Germinal center (tissue), 1 donor: ENCODE results near the gene TSHZ1.

Source experiments
- DNase-seq: peaks from one replicate; pipeline ENCODE4 v3.0.0; 2012; ENCODE audit warnings: mixed read lengths, low spot score

The TSHZ1 gene

DNA sequence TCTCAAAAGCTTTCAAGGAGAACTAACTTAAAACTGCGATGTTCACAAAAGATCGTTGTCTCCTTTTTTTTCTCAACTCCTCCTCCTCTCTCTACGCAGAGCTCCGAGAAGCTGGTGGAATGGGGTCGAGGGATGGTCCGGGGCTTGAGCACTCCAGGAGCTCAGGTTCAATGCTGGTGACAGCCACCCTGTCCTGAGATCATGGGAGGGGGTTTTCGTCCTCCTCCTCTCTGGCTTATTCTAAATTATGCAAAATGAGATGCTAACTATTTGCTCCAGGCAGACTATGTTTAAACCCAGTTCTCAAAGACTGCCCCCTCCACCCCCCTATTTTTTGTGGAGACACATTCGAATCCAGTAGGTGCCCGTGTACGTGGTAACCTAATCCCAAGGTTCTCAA, 11.8 kb downstream of the TSHZ1 start:
- DNase-seq = no peak

DNA sequence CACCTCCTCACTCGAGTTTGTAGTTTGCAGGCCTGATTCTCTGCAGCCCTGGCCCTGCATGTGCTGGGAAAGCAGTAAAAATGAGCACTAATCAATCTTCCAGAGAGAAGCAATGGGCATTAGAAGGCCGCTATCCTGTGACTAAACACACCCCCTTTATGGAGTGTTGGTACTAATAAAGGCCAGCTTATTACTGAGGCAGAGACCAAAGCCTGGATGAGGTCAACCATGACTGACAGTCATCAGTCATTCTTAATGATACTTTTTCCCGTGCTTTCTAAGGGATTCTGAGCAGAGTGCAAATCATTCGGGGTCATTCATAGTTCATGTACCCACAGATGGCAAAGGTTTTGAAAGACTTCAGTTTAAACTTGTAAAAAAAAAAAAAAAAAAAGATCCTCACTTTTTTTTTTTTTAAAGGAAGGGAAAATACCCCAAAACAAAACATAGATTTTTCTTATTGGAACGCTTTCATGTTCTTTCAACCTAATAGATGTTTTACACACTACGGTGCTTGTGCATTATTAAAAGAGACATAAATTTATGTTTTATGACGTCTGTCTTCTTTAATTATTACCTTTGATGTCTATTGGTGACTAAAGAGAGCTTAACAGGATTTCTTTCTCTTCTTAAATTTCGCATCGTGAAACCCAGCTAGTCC, 13.2 kb downstream of the TSHZ1 start:
- no peak for DNase-seq

DNA sequence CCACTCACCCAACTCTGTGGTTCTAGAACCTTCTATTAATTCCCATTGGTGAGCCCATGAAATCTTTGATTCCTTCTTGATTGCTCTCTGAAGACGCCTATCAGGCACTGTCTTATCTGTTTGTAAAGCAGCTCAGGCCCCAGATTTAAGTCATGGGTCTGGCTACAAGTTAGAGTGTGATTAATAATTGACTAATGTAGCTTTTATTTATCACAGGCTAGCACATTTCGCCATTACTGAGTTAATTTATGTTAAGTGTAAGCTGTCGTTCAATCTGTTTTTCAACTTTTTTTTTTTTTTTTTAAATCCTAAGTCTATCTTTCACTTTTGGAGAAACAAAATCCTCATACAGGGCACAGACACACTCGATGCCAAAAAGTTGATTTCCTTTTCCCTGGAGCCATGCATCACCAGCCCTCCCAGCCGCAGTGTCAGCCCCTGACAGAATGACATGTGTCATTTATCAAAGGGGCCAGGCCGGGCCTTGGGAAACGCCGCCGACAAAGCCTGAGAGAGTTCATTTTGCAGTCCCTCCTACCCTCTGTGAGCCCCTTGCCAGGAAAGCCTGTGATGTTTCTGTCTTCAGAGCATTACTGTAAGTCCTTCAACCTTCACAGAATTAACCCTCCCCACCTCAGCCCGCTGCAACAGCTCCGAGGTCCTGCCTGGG, 15.8 kb downstream of the TSHZ1 start:
- DNase-seq = no peak

DNA sequence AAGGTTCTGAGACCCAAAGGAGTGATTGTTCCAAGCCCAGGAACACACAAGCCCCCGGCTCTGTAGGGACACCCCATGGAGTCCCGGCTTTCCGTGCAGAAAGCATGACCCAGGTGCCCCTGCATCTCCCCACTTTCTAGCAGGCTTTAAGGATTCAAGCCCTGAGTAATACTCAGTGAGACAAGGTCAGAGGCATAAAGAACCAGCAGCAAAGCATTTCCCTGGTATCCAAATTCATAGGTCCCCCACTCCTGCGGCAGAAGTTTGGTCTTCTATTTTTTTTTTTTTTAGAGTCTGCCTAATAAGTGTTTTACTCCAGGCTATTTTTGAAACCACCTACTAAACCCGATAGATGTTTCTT, 16.3 kb downstream of the TSHZ1 start:
- DNase-seq = no peak

DNA sequence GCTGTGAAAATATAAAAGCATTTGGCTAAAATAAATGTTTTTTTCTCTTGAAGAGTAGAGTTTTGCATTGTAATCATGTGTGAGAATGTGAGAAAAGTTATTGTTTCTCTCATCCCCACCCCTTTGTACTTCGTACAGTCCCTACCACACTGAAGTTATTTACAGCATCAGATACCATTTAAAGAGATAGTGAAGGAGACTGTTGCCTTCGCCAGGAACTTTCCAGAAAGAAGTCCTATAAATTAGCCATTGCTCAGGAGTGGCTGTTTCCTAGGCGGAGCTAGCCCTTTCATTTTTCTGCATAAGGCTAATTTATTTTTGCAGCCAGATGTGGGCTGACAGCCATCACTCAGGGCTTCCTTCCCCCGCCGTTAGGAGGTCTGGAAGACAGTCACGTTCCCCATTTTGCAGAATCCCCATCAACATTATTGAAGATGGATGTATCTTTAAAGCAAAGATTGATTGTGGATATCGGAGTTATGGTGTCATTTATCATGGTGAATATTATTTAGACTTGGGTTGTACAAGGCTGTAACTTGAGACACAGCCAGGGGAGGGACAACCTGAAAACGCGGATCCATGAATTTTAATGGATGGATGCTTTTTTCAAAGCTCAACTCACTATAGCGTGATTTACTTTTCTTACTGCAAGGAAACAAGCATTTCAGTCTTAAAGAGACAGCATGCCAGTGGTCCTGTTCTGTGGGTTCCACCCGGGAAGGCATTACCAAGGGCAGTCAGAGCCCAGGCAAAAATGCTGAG, 17.1 kb downstream of the TSHZ1 start:
- no peak for DNase-seq

DNA sequence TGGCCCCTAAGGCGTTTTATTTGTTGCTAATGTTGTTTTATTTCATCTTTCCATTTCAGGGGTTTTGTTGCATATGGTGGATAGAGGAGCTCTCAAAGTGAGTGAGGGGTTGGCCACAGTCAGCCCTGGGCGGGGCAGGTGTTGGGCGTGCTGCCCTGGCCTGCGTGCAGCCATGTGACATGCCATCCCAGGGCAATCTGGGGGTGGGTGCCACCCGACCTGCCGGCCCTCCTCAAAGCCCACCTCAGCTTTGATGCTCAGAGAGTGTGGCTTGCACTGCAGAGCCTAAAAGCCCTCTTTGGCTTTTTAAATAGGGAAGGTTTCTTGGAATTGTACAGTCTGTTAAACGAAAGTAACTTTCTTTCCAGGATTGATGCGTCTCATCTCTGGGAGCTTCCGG, 18.4 kb downstream of the TSHZ1 start:
- no peak for DNase-seq

DNA sequence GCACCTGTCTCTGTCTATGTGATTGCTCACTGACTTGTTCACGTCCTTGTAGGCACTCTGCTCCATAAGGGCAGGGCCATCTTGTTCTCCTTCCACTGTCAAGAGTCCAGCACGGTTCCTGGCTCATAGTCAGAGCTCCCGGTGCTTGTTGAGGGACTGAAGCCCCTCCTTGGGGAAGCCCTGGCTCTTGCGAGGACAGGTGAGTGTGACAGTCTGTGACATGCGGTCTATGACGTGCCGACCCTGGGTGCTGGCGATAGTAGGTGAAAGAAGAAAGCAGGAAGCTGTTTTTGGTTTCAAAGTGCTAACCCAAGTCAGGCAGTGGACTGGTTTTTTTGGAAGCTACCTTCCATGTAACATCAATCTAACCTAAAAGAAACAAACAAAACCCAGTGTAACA, 18.8 kb downstream of the TSHZ1 start:
- DNase-seq = no peak

DNA sequence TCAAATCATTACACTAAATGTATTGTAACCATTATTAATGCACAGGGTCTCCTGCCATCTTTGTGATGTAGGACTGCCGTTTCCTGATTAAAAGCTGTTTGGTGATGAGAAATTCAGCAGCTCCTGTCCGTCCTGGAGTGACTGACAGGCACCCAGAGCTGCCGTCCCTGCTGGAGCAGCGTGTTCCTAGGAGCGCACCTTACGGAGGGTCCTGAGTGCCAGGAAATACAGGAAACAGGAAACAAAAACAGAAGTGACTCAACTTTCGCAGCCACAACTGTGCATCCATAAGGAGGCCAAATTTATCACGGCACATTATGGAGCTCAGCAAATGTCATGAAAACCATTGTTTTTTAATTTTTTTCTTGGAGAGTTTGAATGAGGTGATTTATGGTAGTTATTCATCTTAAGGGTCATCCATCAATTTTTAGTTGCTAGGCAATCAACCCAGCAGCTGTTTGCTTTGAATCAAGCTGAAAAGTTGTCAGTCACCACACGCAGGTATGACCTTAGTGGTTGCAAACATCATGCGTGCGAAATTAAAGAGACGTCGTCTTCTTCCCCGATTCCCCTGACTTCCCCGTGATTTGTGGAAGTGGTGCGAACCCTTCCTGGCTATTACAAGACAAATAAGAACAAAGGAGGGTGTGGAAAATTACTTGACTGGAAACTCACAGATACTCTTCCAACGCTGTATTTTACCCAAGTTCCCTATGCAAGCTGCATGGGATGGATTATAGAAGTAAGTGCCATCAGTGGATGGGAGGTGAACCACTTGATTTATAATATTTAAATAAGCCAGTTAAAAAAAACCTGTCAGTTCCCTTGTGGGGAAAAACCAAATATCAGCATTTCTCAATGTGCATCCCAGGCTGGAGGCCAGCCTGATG, 19.8 kb downstream of the TSHZ1 start:
- no peak for DNase-seq

DNA sequence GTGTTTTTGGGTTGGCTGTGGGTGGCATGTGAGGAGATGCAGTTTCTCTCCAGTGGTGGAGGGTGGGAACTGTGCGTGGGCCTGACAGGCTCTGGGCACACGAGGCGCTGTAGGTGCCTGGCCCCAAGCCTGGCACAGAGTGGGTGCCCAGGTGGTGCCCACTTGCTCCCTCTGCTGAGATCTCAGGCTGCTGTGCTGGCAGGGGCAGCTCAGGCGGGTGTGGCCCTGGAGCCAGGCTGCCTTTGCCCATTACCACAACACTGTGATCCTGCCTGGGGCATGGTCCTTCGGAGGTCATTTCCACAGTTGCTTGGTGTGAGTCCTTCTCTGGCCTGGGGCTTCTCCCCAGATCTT, 20.4 kb downstream of the TSHZ1 start:
- DNase-seq = no peak

DNA sequence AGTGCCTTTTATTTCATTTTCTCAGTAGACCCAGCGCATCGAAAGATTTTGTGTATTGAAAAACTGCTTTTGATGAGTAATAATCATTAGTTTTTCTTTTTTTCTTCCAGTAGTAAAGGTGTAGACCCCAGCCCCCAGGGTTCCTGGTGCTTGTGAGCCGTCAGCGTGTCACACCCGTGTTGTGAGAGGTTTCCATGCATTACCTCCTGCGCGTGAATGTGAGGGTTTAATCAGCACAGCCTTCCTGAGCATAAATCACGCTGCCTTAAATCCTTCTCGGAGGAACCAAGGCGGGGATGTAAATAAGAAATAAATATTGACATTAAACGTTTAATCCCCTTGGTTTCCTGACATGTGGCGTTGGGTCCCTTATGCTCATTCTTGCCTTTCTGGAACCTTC, 24.3 kb downstream of the TSHZ1 start:
- no peak for DNase-seq

DNA sequence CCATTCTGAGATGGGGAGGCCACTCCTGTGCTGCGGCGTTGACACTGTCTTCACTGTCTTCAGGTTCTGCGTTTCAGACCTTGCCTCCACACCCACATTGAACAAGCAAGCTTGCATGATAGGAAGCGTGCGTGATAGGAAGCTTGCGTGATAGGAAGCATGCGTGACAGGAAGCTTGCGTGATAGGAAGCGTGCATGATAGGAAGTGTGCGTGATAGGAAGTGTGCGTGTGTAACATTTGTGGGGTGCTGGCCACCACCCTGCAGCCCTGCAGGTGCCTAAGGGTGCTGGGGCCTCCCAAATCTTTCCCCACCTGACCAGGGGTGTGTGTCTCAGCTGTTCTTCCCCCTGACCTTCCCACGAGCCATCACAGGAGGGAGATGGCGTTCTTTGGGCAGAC, 25.3 kb downstream of the TSHZ1 start:
- no peak for DNase-seq

DNA sequence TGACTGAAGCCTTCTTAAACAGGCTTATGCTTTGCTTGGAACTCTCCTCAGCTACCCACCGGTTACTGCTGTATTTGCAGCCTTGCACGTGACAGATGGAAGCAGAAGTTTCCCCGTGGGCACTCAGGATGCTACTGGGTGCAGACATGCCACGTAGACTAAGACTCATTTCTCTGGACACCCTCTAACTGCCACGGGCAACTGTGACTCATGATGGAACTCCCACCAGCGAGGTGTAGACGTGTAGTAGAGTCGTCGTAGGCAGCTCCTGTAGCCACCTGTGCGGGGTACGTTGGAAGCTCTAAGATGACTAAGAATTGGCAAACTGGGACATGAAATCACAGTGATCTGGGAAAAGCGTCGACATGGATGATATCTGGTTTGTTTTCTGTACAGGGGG, 27.5 kb downstream of the TSHZ1 start:
- no peak for DNase-seq

DNA sequence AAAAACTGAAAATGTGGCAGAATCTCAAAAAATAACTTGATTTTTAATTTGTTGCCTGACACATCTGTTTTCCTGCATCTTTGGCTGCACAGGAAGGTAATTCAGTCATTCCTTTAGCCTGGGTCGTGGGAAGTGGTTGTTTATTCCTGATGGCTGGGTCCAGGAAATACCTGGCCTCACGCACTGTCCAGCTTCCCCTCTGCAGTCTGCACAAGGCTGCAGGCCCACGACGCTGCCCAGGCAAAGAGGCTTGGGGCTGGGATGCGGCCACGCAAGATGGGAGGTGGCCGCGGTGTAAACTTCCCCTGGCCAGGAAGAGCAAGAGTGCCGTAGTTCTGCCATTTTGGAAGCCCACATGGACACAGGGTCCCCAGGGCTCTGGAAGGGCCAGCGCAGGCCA, 28.2 kb downstream of the TSHZ1 start:
- DNase-seq = no peak

DNA sequence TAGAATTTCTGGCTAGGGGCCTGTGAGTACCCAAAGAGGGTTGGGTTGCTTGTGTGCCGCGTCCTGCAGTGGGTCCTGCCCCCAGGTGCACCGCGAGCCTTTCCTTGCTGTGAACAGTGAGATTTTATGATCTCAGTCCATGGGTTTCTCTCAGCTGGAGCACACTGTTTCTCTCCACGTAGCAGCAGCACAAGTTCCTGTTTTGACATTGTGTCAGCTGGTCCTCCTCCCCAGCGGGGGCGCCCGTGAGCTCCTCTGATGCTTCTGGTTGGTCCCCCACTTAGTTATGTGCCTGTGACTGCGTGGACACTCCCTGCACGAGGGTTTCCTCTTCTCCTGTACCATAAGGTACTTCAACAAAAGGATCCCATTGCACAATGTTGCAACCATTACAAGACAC, 29.8 kb downstream of the TSHZ1 start:
- DNase-seq = no peak

DNA sequence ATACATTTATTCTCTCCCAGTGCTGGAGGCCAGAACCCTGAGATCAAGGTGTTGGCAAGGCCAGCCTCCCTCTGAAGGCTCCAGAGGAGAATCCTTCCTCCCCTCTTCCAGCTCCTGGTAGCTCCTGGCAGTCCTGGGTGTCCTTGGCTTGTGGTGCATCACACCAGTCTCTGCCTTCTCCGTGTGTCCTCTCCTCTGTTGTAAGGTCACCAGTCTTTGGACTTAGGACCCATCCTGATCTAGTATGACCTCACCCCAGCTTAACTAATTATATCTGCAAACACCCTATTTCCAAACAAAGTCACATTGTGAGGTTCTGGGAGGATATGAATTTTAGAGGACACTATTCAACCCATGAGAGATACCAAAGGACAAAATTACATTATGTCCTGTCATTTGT, 31.1 kb downstream of the TSHZ1 start:
- DNase-seq = no peak

DNA sequence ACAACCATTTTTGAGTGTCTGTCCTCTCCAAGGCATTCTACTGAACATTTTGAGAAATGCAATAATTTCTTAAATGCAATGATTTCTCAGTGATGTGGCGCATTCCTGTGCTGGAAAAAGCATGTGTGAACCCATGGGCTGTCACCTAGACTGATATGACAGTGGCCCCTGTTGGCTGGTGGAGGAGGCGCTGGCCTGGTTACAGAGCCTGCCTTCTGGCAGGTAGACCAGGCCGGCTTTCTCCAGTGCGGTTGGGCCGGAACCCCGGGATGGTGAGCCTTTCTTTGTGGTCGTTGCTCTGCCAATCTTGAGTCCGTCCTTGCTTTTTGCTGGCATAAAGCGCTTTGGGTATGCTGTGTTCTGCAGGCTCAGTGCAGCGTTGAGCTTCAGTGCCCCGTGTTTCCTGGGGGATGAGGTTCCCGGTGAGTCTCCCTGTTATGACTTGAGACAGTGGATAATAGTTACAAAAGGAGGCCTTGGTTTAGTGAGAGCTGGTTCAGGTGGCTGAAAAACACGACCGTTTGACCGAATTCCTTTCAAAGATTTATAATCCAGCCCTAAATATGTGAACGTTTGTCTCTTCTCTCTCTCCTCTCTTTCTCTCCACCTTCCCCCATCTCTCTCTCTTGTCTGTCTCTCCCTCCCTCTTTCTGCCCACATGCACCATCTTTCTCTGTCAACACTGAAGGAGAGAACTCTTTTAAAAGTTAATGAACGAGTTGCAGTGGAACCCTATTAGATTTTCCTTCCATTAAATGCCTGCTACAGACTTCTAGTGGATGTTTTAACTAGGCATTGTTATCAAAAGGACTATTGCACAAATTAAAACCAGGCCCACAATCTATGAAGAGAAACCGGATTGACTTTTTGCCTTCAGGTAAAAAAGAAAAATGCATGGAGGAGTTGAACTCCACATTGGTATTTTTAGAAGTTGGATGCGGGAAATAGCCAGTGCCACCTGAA, 34.0 kb downstream of the TSHZ1 start:
- no peak for DNase-seq

DNA sequence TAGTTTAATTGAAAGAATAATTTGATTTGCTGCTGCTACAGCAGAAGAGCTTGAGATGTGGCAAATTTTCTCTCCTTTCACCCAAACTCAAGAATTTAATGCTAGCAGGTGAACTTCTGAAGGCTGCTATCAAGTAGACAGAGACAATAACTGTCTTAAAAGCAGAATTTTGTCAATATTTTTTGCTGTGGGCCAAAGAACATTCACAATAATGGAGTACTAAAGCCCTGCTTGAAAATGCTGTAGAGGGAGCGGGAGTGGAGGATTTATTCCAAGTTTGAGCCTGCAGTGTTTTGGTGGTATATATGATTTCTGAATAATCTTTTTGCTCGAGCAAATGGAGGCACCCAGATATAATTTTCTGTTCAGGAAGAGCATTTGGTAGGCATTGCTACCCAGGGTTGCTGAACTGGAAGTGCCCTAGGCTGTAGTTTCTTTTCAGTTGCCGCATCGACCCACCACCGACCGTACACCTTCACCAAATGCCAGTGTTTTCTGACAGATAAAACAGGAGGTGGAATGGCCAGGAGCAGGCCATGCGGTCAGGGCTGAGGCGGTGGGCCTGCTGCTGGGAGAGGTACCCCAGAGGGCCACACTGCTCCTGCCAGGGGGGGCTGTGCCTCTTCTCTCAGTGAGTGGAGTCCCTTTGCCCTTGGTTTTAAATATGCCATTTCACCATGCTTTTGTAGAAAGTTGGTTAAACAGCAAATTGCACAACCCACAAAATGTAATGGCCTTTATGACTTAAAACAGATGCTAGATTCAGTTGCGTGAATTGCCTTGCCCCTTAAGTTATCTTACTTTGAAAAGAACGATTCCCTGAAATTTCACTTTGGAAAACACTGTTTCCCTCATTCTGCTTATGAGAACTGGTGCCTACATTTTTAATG, 36.4 kb downstream of the TSHZ1 start:
- DNase-seq = no peak

DNA sequence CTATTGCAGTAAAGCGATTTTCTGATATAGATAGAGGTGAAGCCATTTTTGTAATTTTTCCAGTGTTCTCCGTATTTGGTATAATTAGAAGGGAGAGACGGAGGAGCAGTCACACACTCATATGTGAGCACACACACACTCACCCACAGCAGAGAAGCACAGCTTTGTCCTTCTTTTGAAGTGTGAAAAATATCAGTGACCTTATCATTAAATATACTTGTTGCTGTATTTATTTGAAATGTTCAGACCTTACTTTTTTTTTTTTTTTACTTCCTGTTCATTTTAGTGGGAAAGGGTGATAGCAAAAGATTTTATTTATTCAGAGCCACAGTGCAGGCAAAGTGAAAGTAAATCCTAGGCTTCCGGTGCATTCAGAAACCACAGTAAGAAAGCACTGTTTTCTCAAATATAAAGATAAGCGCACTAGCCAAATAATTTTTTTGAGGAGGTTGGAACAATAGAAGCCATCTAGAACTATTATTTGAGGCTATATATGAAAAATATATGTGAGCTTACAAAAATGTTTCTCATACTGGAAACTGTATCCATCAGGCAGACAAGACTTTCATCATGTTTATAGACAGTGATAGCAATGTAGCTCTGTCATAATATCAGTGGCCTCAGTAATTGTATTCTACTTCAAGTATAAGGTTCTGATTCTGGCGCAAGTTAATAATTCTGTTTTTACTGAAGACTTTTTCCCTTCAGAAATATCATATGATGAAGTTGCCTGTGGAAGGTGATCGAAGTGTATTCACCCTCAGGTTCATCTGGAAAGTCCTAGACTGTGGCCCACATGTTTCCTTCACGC, 37.2 kb downstream of the TSHZ1 start:
- no peak for DNase-seq

DNA sequence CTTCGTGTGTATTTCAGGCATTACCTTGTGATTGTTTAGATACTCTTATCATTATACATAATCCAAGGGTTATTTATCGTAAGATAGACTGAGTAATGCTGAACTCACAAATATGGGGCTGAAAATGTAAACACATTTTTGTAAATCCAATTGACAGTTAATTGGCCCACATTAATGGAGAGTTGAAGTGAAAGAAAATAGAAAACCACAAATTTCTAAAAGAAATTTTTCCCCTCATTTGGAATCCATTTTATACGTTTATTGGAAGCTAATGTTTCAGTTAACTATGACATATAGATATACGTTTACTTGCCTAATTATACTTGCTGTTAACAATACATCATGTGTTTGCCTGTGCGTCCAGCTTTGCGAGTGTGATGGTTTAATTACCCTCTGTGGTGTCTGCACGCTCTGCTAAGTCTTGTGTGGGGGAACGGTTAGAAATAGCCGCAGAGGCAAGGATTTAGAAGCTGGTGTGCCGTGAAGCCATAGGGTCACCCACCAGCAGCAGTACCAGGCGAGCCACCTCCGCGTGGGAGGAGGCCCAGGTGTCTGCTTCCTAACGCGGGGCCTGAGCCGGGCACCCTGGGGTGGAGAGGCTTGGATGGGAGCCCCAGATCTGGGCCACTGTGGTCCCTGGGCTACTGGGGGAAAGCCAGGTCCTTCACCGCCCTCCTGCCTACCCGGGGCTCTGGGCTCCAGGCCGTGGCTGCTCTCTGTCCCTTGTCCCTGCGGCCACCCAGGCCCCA, 38.0 kb downstream of the TSHZ1 start:
- no peak for DNase-seq
